ENCODE data around the gene KIF26A.
A peak's percentile ranks its signal among the peaks of the same experiment; 100 is the strongest.

KIF26A gene

DNA sequence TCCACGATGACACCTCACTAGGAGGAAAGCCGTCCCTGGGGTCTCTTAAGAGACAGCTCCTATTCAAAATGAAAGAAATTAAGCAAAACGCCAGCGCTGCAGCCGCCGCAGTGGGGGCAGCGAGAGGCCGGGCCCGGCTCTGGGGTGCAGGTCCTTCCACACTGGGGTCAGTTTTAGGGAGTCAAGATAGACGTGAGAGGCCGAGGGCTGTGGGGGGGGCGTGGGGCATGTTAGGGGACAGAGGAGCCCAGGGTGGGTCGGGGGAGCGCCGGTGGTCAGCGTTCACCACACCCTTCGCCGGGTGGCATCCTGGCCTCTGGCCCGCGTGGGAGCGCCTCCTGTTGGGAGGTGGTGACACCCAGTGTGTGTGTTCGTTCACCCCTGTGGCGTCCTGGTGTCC is 25.7 kb downstream of the KIF26A start:
- TF ChIP-seq POLR2A (IDR thresholded peaks at IDR 0.05; ENCODE audit: low read length): no peak
- no peak for TF ChIP-seq GATA1 (IDR thresholded peaks at IDR 0.05; ENCODE audit: low read depth, low read length)
- no peak for DNase-seq

DNA sequence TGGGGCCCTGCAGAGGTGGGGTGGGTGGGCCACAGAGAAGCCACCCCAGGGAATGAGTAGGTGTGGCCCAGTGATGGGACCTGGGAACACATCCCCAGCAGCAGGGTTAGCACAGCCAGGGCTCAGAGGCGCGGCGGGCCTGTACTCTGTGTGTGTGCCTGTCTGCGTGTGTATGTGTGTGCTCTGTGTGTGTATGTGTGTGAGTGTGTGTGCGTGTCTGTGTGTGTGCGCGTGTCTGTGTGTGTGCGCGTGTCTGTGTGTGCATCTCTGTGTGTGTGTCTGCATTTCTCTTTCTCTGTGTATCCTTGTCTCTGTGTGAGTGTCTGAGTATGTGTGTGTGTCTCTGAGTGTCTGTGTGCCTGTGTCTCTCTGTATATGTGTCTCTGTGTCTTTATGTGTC is 26.1 kb downstream of the KIF26A start:
- TF ChIP-seq POLR2A (IDR thresholded peaks at IDR 0.05; ENCODE audit: low read length) (no peak), GATA1 (IDR thresholded peaks at IDR 0.05; ENCODE audit: low read depth, low read length) (no peak)
- DNase-seq: no peak

DNA sequence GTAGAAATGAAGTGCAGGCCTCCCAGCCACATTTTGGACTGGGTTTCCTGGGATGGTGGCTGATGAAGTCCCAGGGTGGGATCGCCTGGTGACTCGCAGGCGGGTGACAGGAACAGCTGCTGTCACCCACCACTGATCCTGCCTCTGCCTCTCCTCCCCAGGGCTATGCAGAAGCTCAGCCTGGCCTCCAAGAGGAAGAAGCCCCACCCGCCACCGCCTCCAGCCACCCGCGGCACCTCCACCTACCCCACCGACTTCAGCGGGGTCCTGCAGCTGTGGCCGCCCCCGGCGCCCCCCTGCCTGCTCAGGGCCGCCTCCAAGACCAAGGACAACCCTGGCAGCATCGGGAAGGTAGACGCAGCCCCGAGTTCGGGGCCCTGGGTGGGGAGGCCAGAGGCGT is 28.3 kb downstream of the KIF26A start:
- no peak for TF ChIP-seq POLR2A (IDR thresholded peaks at IDR 0.05; ENCODE audit: low read length)
- TF ChIP-seq GATA1 (IDR thresholded peaks at IDR 0.05; ENCODE audit: low read depth, low read length): no peak

DNA sequence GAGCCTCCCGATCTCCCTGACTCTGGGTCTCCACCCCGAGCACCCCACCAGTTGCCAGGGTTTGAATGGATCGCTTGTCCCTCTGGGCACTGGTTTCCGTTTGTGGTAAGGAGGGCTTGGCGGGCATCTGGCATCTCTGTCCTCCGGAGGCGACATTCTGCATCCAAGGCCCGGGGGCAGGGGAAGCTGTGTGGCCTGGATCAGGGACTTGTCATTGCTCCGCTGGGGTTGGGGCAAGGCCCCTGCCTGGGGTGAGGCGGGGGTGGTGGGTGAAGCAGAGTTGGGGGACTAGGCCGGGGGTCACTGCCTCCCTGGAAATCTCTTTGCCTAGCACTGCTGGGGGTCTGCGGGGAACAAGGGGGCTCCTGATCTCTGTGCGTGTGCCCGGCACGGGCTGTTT is 30.2 kb downstream of the KIF26A start:
- no peak for DNase-seq
- TF ChIP-seq GATA1 (IDR thresholded peaks at IDR 0.05; ENCODE audit: low read depth, low read length): no peak
- no peak for TF ChIP-seq POLR2A (IDR thresholded peaks at IDR 0.05; ENCODE audit: low read length)

More for the DNA sequence above, 28.3 kb downstream of the KIF26A start:
- no peak for DNase-seq

DNA sequence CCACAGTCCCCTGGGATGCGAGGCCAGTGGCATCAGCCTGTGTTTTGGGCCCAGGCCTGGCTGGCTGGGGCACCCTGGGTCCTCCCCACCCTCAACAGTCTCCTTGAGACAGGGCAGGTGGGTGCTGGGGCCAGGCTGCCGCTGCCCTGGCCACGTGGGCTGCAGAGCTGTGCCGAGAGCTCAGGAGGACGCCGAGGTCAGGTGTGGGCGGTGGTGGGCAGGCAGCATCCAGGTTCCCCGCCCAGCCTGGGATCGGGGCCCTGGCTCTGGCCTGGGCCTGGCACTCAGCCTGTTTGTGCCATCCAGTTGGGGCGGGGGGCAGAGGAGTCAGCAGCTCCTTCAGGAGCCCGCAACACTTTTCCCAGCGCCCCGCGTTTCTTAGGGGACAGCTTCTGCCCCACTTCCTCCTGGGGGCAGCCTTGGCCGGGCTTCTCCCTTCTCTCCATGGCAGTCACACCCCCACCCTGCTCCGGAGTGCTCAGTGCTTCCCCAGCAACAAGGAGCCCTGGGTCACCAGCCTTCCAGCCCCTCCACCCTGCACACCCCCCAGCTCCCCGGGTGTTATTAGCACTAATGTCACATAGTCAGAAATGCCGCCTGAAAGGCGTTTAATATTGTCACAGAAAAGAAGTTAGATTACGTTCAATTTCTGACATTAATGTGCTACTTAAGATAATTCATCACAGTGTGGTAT is 30.8 kb downstream of the KIF26A start:
- DNase-seq: no peak
- TF ChIP-seq POLR2A (IDR thresholded peaks at IDR 0.05; ENCODE audit: low read length): no peak
- TF ChIP-seq GATA1 (IDR thresholded peaks at IDR 0.05; ENCODE audit: low read depth, low read length): no peak

DNA sequence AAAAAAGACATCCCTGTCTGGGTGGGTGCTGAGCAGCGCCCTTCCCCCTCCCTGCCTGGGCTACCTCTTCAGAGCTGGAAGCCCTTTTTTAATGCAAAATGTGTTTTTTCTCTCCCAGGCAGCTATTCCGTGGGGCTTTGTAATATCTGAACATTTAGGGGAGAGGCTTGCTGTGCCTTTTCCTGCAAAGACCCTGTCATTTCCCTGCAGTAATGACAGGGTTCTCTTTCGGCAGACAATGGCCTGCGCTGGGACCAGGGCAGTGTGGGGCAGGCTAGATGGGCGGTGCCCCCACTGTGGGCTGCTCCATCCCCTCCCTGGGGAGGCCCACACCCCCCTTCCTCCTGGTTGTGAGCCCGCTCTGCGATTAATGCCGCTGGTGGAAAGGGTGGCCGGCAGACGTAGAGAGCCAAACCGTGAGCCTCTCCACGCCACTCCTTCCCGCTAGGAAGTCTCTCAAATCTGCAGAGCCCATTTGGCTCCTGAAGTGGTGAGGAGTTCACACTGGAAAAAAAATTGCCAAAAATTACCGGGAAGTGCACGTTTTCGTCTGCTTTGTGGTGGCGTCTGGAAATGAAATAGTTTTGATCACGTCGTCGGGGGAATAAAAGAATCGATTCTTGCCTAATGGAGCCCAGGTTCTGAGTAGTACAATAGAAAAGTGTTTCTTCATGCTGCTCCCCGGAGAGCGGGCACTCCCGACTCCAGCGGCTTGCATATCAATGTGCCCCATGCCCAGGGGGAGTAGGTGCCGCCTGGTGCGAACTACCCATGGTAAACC is 31.5 kb downstream of the KIF26A start:
- TF ChIP-seq POLR2A (IDR thresholded peaks at IDR 0.05; ENCODE audit: low read length): no peak
- no peak for TF ChIP-seq GATA1 (IDR thresholded peaks at IDR 0.05; ENCODE audit: low read depth, low read length)
- DNase-seq: no peak

DNA sequence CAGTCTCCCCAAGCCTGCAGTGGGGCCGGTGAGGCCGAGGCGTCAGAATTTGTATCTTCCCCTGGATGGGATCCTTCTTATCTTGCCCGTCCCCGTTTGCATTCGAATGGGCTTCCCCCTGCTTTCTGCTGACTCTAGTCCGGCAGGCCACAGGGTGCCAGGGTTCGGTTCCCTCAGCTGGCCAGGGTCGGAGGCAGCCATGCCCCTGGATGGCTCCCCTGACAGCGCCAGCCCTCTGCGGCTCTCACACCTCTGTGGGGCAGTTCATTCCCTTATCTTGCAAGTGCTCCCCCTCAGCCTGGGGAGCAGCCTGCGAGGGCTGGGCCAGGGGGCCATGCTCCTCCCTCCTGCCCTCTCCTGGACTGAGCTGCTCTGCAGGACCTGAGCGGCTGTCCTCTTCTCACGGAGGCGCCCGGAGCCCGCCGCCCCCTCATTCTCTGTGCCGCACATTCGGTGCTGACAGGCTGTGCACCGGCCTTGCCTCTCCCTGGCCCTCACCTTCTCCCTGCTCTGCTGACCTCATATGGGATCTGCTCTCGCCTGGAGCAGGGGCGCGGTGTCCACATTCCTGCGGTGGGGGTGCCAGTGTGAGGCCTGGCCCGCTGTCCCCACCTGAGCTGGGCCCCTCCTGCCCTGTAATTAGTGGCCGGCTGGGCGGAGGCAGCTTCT is 32.8 kb downstream of the KIF26A start:
- no peak for TF ChIP-seq POLR2A (IDR thresholded peaks at IDR 0.05; ENCODE audit: low read length)
- no peak for TF ChIP-seq GATA1 (IDR thresholded peaks at IDR 0.05; ENCODE audit: low read depth, low read length)
- DNase-seq: peak in 1 of 2 experiments; percentile 19

DNA sequence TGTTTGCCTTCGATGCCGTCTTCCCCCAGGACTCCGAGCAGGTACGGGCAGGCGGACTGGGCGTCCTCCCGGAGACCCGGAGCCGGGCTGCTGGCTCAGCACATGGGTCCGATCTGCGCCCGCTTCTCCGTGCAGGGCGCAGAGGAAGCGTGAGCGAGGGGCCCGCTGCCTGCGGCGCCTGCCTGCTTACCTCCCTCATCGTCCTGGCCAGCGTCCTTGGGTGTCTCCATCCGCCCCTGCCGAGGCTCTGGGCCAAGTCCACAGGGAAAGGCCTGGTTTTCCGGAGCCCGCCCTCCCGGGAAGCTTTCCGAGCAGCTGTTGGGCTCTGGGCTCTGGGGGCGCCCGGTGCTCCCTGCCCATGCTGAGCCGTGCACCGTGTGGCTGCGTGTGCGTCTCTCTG is 33.5 kb downstream of the KIF26A start:
- TF ChIP-seq POLR2A (IDR thresholded peaks at IDR 0.05; ENCODE audit: low read length): no peak
- TF ChIP-seq GATA1 (IDR thresholded peaks at IDR 0.05; ENCODE audit: low read depth, low read length): no peak
- no peak for DNase-seq

DNA sequence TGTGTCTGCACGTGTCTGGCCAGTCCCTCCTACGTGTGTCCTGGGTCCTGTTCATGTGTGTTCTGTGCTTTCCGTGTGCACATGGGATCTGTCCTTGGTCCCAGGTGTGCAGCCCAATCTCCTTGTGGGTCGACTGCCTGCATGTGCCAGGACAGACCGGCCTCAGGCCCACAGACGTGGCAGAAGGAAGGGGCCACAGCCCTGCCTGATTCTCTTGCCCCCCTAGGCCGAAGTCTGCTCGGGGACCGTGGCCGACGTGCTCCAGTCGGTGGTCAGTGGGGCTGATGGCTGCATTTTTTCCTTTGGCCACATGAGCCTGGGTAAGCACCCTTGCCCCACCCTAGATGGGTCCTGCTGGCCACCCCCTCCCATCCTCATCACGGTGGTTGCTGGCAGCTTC is 34.0 kb downstream of the KIF26A start:
- no peak for DNase-seq
- TF ChIP-seq POLR2A (IDR thresholded peaks at IDR 0.05; ENCODE audit: low read length) (no peak), GATA1 (IDR thresholded peaks at IDR 0.05; ENCODE audit: low read depth, low read length) (no peak)

DNA sequence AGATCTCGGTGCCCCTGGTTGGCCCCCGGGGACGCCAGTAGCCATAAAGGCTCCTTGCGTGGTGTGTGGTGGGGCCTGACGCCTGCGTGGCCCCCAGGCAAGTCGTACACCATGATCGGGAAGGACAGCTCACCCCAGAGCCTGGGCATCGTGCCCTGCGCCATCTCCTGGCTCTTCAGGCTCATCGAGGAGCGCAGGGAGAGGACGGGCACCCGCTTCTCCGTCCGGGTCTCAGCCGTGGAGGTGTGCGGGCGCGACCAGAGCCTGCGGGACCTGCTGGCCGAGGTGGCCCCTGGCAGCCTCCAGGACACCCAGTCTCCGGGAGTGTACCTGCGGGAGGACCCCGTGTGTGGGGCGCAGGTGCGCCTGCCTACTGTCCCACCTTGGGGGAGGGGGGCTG is 34.5 kb downstream of the KIF26A start:
- TF ChIP-seq POLR2A (IDR thresholded peaks at IDR 0.05; ENCODE audit: low read length) (no peak), GATA1 (IDR thresholded peaks at IDR 0.05; ENCODE audit: low read depth, low read length) (no peak)
- no peak for DNase-seq

DNA sequence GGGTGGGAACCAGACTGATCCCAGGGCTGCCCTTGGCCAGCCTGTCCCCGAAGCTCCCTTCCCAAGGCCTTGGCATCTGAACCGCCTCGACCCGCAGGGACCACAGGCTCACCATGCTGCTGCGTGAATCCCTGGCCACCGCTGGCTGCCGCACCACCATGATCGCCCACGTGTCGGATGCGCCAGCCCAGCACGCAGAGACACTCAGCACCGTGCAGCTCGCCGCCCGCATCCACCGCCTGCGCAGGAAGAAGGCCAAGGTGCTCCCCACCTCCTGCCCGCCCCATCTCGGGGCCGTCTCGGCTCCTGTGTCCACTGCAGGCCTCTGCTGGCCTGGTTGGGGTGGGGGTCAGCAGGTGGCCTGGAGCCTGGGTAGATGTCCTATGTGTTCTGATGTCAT is 35.7 kb downstream of the KIF26A start:
- TF ChIP-seq GATA1 (IDR thresholded peaks at IDR 0.05; ENCODE audit: low read depth, low read length) (no peak), POLR2A (IDR thresholded peaks at IDR 0.05; ENCODE audit: low read length) (no peak)
- DNase-seq: no peak

DNA sequence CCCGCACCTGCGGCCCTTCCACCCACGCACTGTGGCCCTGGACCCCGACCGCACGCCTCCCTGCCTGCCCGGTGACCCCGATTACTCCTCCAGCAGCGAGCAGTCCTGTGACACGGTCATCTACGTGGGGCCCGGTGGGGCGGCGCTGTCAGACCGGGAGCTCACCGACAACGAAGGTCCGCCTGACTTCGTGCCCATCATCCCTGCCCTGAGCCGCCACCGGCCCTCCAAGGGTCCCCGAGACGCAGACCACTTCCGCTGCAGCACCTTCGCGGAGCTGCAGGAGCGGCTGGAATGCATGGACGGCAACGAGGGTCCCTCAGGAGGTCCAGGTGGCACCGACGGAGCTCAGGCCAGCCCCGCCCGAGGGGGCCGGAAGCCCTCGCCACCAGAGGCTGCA is 36.7 kb downstream of the KIF26A start:
- DNase-seq: no peak
- TF ChIP-seq GATA1 (IDR thresholded peaks at IDR 0.05; ENCODE audit: low read depth, low read length): no peak
- no peak for TF ChIP-seq POLR2A (IDR thresholded peaks at IDR 0.05; ENCODE audit: low read length)

DNA sequence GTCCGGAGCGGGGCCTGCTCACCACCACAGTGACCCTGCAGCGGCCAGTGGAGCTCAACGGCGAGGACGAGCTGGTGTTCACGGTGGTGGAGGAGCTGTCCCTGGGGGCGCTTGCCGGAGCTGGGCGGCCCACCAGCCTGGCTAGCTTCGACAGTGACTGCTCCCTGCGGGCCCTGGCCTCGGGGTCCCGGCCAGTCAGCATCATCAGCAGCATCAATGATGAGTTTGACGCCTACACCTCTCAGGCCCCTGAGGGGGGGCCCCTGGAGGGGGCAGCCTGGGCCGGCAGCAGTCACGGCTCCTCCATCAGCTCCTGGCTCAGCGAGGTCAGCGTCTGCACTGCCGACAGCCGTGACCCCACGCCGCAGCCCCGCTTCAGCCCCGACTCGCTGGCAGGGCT is 37.4 kb downstream of the KIF26A start:
- TF ChIP-seq GATA1 (IDR thresholded peaks at IDR 0.05; ENCODE audit: low read depth, low read length): no peak
- no peak for TF ChIP-seq POLR2A (IDR thresholded peaks at IDR 0.05; ENCODE audit: low read length)
- DNase-seq: no peak

DNA sequence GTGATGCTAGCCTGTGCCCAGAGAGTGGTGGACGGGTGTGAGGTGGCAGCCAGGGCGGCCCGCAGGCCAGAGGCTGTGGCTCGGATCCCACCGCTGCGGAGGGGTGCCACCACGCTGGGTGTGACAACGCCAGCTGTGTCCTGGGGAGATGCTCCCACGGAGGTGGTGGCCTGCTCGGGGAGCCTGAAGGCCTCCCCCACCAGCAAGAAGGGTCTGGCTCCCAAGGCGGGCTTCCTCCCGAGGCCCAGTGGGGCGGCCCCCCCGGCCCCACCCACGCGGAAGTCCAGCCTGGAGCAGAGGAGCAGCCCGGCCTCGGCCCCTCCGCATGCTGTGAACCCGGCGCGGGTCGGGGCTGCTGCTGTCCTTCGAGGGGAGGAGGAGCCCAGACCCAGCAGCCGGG is 38.2 kb downstream of the KIF26A start:
- DNase-seq: no peak
- TF ChIP-seq GATA1 (IDR thresholded peaks at IDR 0.05; ENCODE audit: low read depth, low read length) (no peak), POLR2A (IDR thresholded peaks at IDR 0.05; ENCODE audit: low read length) (no peak)
